GM18867 (cell line): ENCODE measurements around the gene POP7.

ENCODE experiments used
- ATAC-seq: cut with Tn5 transposase; IDR thresholded peaks from one replicate; pipeline ENCODE4 v1.9.1; 2021; ENCODE audit warnings: mild to moderate bottlenecking, moderate library complexity; ENCODE audit not compliant: unreplicated experiment

Gene POP7

GRCh38 chr7:100679129-100679926 lies 26.6 kb upstream of the POP7 start:
- no peak for ATAC-seq

DNA sequence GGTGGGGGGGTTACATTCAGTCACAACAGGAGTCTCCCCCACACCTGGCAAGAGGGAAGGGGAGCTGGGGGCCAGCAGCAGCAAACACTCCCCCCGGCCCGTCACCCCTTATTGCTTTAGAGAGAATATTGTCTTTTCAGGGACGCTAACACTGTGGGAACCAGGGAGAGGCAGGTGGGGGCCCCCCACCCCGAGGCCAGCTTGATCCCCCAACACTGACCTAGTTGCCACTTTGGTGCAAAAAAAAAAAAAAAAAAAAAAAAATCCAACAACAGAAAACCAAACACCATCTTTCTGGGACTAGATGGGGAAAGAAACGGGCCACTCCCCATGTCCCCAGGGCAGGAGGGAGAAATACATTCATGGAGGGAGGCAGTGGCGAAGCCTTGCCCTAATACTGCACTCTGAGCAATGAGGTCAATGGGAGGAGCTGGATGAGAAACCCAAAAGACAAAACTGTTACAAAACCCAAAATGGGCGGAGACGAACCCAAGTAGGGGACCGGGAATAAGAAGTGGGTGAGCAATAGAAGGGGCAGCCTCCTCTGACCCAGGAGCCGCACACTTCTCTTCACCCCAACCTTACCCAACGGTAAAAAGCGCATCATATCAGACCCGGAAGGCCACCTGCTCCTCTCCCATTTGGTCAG lies 25.9 kb upstream of the POP7 start:
- no peak for ATAC-seq

- ATAC-seq: no peak
Observed at GRCh38 chr7:100680576-100681271, 25.2 kb upstream of the POP7 start.

DNA sequence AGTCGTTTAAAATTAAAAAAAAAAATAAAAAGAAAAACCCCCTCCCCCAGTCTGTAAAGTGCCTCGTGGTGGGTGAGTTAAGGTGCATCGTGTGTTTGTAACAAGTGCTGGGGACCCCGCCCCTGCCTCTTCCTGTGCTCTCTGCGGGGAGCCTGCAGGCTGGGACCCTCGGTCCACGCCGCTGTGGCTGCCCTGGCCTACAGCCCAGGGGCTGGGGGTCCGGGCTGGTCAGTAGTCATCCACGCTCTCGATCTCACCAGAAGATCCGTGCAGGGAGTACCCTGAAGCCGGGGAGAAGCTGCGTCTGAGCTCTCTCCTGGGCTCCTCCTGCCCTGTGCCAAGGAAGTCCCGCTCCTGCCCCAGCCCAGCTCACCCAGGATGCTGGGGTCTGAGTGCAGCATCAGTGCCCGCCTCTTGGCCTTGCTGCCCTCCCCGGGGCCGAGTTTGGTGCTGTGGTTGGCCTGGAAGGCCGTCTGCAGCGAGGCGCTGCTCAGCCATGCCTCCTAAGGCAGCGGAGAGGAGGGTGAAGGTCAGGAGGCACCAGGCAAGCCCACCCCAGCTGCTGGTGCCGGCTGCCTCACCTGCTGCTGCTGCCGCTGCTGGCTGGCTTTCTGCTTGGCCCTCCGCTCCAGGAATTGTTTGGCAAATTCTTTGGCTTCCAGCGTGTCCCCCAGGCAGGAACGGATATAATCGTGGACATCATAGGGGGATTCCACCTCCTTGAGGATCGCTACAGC lies 24.3 kb upstream of the POP7 start:
- ATAC-seq: no peak

GRCh38 chr7:100682228-100682741 lies 23.6 kb upstream of the POP7 start:
- ATAC-seq: no peak

GRCh38 chr7:100682991-100683658 lies 22.8 kb upstream of the POP7 start:
- ATAC-seq: no peak

DNA sequence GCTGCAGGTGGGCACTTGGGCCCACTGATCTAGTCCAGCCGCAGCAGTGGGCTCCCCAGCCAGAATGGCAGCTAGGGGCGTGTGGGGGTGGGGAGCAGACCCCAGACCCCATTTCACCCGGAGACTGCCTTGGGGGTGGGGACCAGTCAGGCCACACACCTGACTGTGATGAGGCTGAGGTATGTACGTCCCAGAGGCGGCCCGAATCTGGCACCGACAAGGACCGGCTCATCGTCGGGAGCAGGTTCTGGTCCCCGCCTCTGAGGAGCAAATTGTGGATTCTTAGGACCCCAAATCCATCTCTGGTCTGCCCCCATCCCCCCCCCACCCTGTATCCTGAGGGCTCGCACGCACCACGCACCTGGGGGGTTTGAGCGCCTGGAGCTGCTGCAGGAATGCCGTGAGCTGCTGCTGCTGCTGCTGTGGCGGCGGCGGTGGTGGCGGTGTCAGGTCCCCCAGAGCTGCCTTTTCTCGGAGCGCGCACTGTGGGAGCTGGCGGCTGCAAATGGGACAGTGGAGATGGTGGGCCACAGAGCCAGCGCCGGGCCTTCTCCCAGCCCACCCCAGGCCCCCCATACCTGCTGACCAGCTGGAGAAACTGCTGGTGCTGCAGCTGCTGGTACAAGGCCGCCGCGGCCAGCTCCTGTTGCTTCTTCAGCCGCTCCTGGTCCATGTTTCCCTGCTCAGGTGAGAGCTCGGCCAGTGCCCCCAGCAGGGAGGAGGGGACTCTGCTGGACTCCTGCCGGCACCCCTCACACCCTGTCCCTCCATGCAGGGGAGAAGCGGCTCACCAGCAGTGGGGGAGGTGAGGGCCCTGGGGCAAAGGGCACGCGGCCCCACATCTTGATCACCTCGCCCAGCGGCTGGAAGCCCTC lies 22.0 kb upstream of the POP7 start:
- ATAC-seq: no peak

DNA sequence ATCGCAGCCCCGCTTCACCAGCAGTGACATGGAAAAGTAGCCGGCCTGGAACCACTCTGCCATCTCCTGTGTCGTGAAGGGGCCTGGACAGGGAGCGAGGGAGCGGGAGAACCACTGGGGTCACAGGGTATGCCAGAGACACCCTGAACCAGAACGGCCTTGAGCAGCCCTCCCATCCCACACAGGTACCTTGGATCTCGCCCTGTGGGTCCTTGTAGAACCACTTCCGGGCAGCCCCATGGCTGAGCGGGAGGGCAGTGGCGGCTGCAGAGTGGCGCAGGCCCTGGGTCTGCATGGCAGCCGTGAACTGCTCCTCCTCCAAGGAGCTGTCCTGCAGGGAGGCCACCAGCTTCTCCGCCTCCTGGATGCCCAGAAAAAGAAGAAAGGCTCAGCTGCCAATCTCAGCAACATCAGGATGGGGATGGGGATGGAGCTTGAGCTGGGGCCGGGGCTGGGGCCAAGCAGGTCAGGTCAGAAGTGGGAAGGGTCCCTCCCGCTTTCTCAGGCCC lies 21.3 kb upstream of the POP7 start:
- no peak for ATAC-seq

- ATAC-seq: no peak
Observed at GRCh38 chr7:100685049-100685605, 20.8 kb upstream of the POP7 start.

GRCh38 chr7:100685631-100686145 lies 20.2 kb upstream of the POP7 start:
- ATAC-seq: no peak

GRCh38 chr7:100686201-100686821 lies 19.6 kb upstream of the POP7 start:
- no peak for ATAC-seq

DNA sequence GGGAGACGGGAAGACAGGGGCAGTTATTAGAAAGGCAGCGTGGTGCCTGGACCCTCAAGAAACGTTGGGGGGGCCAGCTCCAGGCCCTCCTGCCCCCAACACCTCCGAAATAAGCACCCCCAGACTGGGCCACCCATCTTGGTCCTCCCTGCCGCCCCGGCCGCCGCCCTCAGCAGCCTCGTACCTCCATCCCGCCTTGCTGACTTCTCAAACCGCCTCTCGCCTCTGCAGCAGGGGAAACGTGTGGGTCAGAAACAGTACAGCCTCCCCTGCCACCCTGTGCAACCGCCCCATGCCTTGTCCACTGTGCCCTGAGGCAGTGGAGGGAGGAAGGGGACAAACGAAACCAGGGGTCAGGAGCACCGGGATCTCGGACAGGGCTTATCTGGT lies 19.1 kb upstream of the POP7 start:
- ATAC-seq: no peak

DNA sequence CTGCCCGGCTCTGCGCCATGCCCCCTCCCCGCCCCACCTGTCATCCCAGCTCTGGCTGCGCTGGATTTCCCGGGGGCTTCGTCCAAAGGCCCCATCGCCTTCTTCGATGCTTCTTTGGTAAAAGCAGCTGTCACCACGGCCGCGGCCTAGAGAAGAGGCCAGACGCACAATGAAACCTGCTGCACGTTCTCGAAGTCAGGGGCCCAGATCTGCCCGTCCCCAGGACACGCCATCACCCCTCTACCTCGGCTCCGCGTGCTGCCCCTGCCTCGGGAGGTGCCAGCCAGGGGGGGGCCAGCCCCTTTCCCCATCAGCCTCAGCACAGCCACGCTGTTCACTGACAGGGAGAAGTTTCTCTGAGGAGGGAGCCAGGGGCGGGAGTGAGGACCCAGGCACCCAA lies 18.7 kb upstream of the POP7 start:
- ATAC-seq: no peak

GRCh38 chr7:100687751-100688300 lies 18.1 kb upstream of the POP7 start:
- no peak for ATAC-seq

DNA sequence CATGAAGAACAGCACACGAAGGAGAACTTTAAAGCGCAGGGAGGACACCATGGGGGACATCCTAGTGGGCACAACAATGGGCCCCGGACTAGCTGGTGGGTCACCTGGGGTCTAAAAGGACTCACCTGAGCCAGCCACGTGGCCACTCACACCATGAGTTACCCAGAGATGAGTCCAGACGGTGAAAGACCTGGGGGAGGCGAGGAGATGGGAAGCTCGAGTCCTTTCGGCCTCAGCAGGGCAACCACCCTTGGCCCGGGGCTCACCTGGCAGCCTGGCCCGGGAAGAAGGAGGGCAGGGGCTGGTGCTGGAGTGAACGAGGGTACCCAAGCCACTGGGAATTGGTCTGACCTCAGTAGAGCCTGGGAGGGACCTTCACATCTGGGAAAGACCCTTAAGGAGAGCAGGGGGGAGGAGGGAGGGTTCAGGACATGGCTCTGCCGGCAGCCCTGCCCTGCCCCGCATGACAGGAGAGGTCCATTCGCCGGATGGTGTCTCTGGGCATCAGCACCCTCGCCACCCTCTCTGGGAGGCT lies 17.5 kb upstream of the POP7 start:
- ATAC-seq: no peak

DNA sequence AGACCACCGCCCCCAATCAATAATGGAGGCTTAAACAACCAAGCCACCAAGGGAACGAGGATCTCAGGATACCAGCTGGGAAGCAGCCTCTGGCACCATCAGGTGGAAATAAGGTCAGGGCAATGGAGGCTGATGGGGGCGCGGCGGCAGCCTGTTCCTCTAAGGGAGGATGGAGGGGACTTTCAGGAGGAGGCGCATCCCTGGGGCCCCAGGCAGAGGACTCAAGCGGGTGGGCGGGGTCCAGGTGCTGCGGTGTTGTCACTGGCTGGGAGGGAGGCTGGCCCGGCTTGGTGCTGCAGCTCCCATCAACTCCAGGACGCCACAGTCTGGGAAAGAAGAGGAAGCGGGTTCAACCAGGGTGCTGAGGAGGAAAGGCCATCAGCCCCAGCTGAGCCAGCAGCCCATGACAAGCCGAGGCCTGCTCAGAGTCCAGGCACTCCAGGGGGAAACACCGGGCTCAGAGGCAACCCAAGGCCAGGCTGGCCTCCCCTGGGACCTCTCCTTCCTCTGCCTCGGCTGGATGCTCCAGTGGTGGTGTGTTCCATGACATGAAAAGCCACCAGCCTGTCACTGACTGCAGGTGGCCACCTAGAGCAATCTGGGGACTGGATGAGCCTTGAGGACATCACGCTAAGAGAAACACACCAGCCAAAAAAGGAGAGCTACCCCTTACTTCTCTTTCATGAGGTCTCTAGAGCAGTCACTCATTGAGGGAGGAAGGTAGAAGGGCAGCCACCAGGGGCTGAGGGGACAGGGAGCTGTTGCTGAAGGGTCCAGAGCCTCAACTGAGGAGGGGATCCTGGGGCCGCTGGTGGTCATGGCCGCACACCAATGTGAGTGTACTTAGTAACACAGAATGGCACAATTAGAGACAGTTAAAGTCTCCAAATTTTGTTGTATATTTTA lies 16.4 kb upstream of the POP7 start:
- ATAC-seq: no peak
